ENCODE results near the gene ECHDC3. TPM values are rescaled to one million over a fixed set of nuclear protein-coding genes. Genes with fewer than 3 reads are reported as not detected.

Gene ECHDC3
- total RNA-seq, 1 donor from 2014 or later, result 6.1 TPM

DNA sequence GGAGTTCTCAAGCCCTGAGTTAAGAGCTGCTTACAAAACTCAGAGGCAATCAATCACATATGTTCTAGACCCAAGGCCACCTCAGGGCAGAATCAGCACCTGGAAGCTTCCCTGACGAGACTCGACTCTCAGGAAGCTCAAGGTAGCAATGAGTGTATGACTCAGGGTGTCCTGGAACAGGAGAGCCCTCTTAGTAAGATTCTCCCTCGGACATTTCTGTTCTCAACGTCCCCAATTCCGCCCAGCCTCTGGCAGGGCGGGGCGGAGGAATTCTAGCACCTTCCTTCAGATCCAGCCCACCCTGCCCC lies 41.3 kb downstream of the ECHDC3 start:
- no peaks in the 10 kb centered on the region for H3K36me3 Mint-ChIP-seq (ENCODE audit: low read depth, unreplicated experiment)
- no peak for DNase-seq (ENCODE audit: low spot score)
- no peak overlapping the region for H3K4me3 Mint-ChIP-seq (ENCODE audit: unreplicated experiment)
- TF ChIP-seq, protein P1, sequence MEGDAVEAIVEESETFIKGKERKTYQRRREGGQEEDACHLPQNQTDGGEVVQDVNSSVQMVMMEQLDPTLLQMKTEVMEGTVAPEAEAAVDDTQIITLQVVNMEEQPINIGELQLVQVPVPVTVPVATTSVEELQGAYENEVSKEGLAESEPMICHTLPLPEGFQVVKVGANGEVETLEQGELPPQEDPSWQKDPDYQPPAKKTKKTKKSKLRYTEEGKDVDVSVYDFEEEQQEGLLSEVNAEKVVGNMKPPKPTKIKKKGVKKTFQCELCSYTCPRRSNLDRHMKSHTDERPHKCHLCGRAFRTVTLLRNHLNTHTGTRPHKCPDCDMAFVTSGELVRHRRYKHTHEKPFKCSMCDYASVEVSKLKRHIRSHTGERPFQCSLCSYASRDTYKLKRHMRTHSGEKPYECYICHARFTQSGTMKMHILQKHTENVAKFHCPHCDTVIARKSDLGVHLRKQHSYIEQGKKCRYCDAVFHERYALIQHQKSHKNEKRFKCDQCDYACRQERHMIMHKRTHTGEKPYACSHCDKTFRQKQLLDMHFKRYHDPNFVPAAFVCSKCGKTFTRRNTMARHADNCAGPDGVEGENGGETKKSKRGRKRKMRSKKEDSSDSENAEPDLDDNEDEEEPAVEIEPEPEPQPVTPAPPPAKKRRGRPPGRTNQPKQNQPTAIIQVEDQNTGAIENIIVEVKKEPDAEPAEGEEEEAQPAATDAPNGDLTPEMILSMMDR (IDR thresholded peaks at IDR 0.05; ENCODE audit: unreplicated experiment), result no peak
- no peak overlapping the region for H3K27ac Mint-ChIP-seq (ENCODE audit: unreplicated experiment)
- H3K27me3 Mint-ChIP-seq (ENCODE audit: unreplicated experiment), result peaks cover 1% of the 10 kb centered on the region
- H3K9me3 Mint-ChIP-seq (ENCODE audit: unreplicated experiment), result no peaks in the 10 kb centered on the region
- no peaks in the 10 kb centered on the region for H3K4me1 Mint-ChIP-seq (ENCODE audit: unreplicated experiment)

- TF ChIP-seq, protein P1 (IDR thresholded peaks at IDR 0.05; ENCODE audit: unreplicated experiment), result no peak
- Mint-ChIP-seq H3K27me3 (ENCODE audit: unreplicated experiment) (peaks cover 3% of the 10 kb centered on the region), H3K4me3 (ENCODE audit: unreplicated experiment) (no peak overlapping the region), H3K36me3 (ENCODE audit: low read depth, unreplicated experiment) (no peaks in the 10 kb centered on the region), H3K27ac (ENCODE audit: unreplicated experiment) (no peak overlapping the region), H3K9me3 (ENCODE audit: unreplicated experiment) (no peaks in the 10 kb centered on the region), H3K4me1 (ENCODE audit: unreplicated experiment) (no peaks in the 10 kb centered on the region)
- DNase-seq (ENCODE audit: low spot score), result no peak
Measured at GRCh38 chr10:11787374-11787773, 45.2 kb downstream of the ECHDC3 start.

GRCh38 chr10:11787846-11788245 lies 45.7 kb downstream of the ECHDC3 start:
- H3K4me1 Mint-ChIP-seq (ENCODE audit: unreplicated experiment), result no peaks in the 10 kb centered on the region
- H3K9me3 Mint-ChIP-seq (ENCODE audit: unreplicated experiment), result no peaks in the 10 kb centered on the region
- H3K27ac Mint-ChIP-seq (ENCODE audit: unreplicated experiment), result no peak overlapping the region
- H3K4me3 Mint-ChIP-seq (ENCODE audit: unreplicated experiment), result no peak overlapping the region
- TF ChIP-seq, protein P1 (IDR thresholded peaks at IDR 0.05; ENCODE audit: unreplicated experiment), result no peak
- H3K36me3 Mint-ChIP-seq (ENCODE audit: low read depth, unreplicated experiment), result no peaks in the 10 kb centered on the region
- no peak for DNase-seq (ENCODE audit: low spot score)
- peaks cover 3% of the 10 kb centered on the region for H3K27me3 Mint-ChIP-seq (ENCODE audit: unreplicated experiment)

DNA sequence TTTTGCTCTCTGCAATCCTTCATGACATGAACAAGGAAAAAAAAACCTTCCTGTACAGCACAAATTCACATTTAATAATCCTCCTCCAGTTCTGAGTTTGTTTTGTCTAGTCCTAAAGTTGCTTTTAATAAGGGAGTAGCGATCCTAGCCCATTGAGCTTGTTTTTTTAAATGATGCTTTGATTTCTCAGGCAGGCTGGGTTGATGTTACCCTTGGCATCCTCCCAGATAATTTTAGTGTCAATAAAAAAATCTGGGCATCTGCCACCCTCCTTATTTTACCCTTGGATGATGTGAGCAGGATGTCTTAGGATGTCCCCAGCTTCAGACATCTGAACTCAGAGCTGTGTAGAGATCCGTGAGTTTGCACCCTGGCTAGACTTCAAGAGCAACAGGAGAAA lies 47.1 kb downstream of the ECHDC3 start:
- Mint-ChIP-seq H3K4me1 (ENCODE audit: unreplicated experiment) (no peaks in the 10 kb centered on the region), H3K27me3 (ENCODE audit: unreplicated experiment) (peaks cover 3% of the 10 kb centered on the region), H3K27ac (ENCODE audit: unreplicated experiment) (no peak overlapping the region), H3K4me3 (ENCODE audit: unreplicated experiment) (no peak overlapping the region), H3K36me3 (ENCODE audit: low read depth, unreplicated experiment) (no peaks in the 10 kb centered on the region), H3K9me3 (ENCODE audit: unreplicated experiment) (no peaks in the 10 kb centered on the region)
- DNase-seq (ENCODE audit: low spot score), result no peak
- TF ChIP-seq, protein P1 (IDR thresholded peaks at IDR 0.05; ENCODE audit: unreplicated experiment), result no peak

GRCh38 chr10:11789956-11790355 lies 47.8 kb downstream of the ECHDC3 start:
- peaks cover 3% of the 10 kb centered on the region for H3K27me3 Mint-ChIP-seq (ENCODE audit: unreplicated experiment)
- no peak overlapping the region for H3K27ac Mint-ChIP-seq (ENCODE audit: unreplicated experiment)
- H3K36me3 Mint-ChIP-seq (ENCODE audit: low read depth, unreplicated experiment), result no peaks in the 10 kb centered on the region
- H3K9me3 Mint-ChIP-seq (ENCODE audit: unreplicated experiment), result no peaks in the 10 kb centered on the region
- no peaks in the 10 kb centered on the region for H3K4me1 Mint-ChIP-seq (ENCODE audit: unreplicated experiment)
- DNase-seq (ENCODE audit: low spot score), result no peak
- TF ChIP-seq, protein P1 (IDR thresholded peaks at IDR 0.05; ENCODE audit: unreplicated experiment), result no peak
- H3K4me3 Mint-ChIP-seq (ENCODE audit: unreplicated experiment), result no peak overlapping the region

Data from endothelial cell (in vitro differentiated cells).